SK-N-SH (cell line): Measurements from ENCODE around the gene OTOR. TPM values are rescaled to one million over a fixed set of nuclear protein-coding genes. Genes with fewer than 3 reads are reported as not detected.

Source experiments
- CTCF ChIA-PET: fragments of 300-600, 350-600 bp; formaldehyde crosslinking; extraction: SDS; loops from one replicate; lab custom pipeline; 2021; lab: Yijun Ruan, JAX
- POLR2A ChIA-PET: fragments of 350-600 bp; sonication (Branson Sonifier 250); formaldehyde crosslinking; extraction: SDS; loops from one replicate; lab custom pipeline; 2020; ENCODE audit warnings: antibody characterized with exemption, inconsistent platforms; lab: Yijun Ruan, JAX
- DNase-seq: peaks from one replicate; pipeline ENCODE4 v3.0.0; 2012
- H2AFZ ChIP-seq: fragments of 200-600 bp; sonication (generic); 2 replicates; pipeline ENCODE4 v1.8.1; 2016; ENCODE audit warnings: antibody characterized with exemption, mild to moderate bottlenecking, low read depth
- H3F3A ChIP-seq: fragments of 200-600 bp; sonication (generic); replicated peaks from 2 replicates; pipeline ENCODE3; 2016; ENCODE audit warnings: antibody characterized with exemption, mild to moderate bottlenecking; ENCODE audit not compliant: insufficient read depth
- H3K27ac ChIP-seq, 2 experiments: fragments of 200-500 bp in 1 of 2; fragments of 200-600 bp in 1 of 2; sonication (Bioruptor generic) in 1 of 2; sonication (generic), shearing (Covaris generic) in 1 of 2; 2 replicates each; pipeline versions ENCODE4 v1.5.1 to v1.6.1; 2014 to 2016; ENCODE audit warnings: low read depth in 2 of 2, inconsistent platforms in 1 of 2, low read length in 1 of 2, mild to moderate bottlenecking in 1 of 2, mixed read lengths in 1 of 2
- H3K27me3 ChIP-seq: fragments of 200-600 bp; sonication (generic), shearing (Covaris generic); 2 replicates; pipeline ENCODE4 v1.6.1; 2016; ENCODE audit warnings: mixed run types; ENCODE audit not compliant: insufficient read depth
- H3K36me3 ChIP-seq, 2 experiments: fragments of 200-500 bp in 1 of 2; fragments of 200-600 bp in 1 of 2; sonication (Bioruptor generic) in 1 of 2; sonication (generic) in 1 of 2; replicated peaks in 1 of 2; 2 replicates each; pipeline versions ENCODE3 to v1.5.1; 2014 to 2016; ENCODE audit warnings: low read length in 1 of 2, mild to moderate bottlenecking in 1 of 2; ENCODE audit not compliant: insufficient read depth in 2 of 2, control insufficient read depth in 1 of 2
- H3K4me1 ChIP-seq, 2 experiments: fragments of 200-500 bp in 1 of 2; fragments of 200-600 bp in 1 of 2; sonication (Bioruptor generic) in 1 of 2; sonication (generic), shearing (Covaris generic) in 1 of 2; 2 replicates each; pipeline versions ENCODE4 v1.5.1 to v1.6.1; 2014 to 2016; ENCODE audit warnings: low read depth in 1 of 2, low read length in 1 of 2, mixed run types in 1 of 2; ENCODE audit not compliant: insufficient read depth in 2 of 2, control insufficient read depth in 1 of 2
- H3K4me2 ChIP-seq: fragments of 200-600 bp; sonication (generic), shearing (Covaris generic); 2 replicates; pipeline ENCODE4 v1.6.1; 2017; ENCODE audit warnings: mixed run types
- H3K4me3 ChIP-seq, 2 experiments: fragments of 200-500 bp in 1 of 2; fragments of 200-600 bp in 1 of 2; sonication (Bioruptor generic) in 1 of 2; sonication (generic), shearing (Covaris generic) in 1 of 2; 2 replicates each; pipeline versions ENCODE4 v1.5.1 to v1.8.1; 2014 to 2016; ENCODE audit warnings: low read depth in 2 of 2, inconsistent platforms in 1 of 2, low read length in 1 of 2, mild to moderate bottlenecking in 1 of 2, mixed read lengths in 1 of 2, moderate library complexity in 1 of 2
- H3K79me2 ChIP-seq: fragments of 200-600 bp; sonication (generic); 2 replicates; pipeline ENCODE4 v1.8.1; 2017; ENCODE audit warnings: mild to moderate bottlenecking; ENCODE audit not compliant: insufficient read depth
- H3K9ac ChIP-seq: fragments of 200-600 bp; sonication (generic); 2 replicates; pipeline ENCODE4 v1.6.1; 2017; ENCODE audit warnings: mixed run types
- H3K9me2 ChIP-seq: fragments of 200-600 bp; sonication (generic); 2 replicates; pipeline ENCODE4 v1.6.1; 2017; ENCODE audit warnings: mixed run types
- H3K9me3 ChIP-seq: fragments of 200-600 bp; sonication (generic); 2 replicates; pipeline ENCODE4 v1.6.1; 2017; ENCODE audit warnings: mixed run types, mild to moderate bottlenecking, moderate library complexity
- H4K20me1 ChIP-seq: fragments of 200-600 bp; sonication (generic); 2 replicates; pipeline ENCODE4 v1.6.1; 2017; ENCODE audit warnings: mild to moderate bottlenecking, mixed run types; ENCODE audit not compliant: insufficient read depth
- CHD2 ChIP-seq: fragments of 150-350 bp; IDR thresholded peaks from 2 replicates; pipeline ENCODE4 v1.6.1; 2018; ENCODE audit warnings: low read length; ENCODE audit not compliant: partially characterized antibody
- ELF1 ChIP-seq: IDR thresholded peaks from 2 replicates; pipeline ENCODE4 v1.4.0; 2012
- EP300 ChIP-seq, 2 experiments: IDR thresholded peaks; 2 replicates each; pipeline versions ENCODE4 v1.4.0 to v1.6.1; 2012; ENCODE audit warnings: borderline replicate concordance in 1 of 2, low read depth in 1 of 2, low read length in 1 of 2
- FOSL2 ChIP-seq: IDR thresholded peaks from 2 replicates; pipeline ENCODE4 v1.4.0; 2012; ENCODE audit warnings: low read depth, mild to moderate bottlenecking, moderate library complexity, borderline replicate concordance
- FOXJ3 ChIP-seq: sonication (generic); formaldehyde crosslinking; IDR thresholded peaks from 2 replicates; pipeline ENCODE4 v1.5.1; 2020; ENCODE audit warnings: mild to moderate bottlenecking, missing genetic modification reagents
- GATA2 ChIP-seq: sonication (generic); formaldehyde crosslinking; IDR thresholded peaks from 2 replicates; pipeline ENCODE4 v1.5.0; 2020; ENCODE audit warnings: mild to moderate bottlenecking, missing genetic modification reagents
- MAX ChIP-seq: IDR thresholded peaks from 2 replicates; pipeline ENCODE4 v1.4.0; 2012; ENCODE audit warnings: low read depth
- MEF2A ChIP-seq: IDR thresholded peaks from 2 replicates; pipeline ENCODE4 v1.4.0; 2012; ENCODE audit warnings: low read depth, borderline replicate concordance
- MXI1 ChIP-seq: IDR thresholded peaks from 2 replicates; pipeline ENCODE4 v1.6.1; 2012; ENCODE audit warnings: mild to moderate bottlenecking, low read depth, low read length, improper control_type of control experiment
- PBX3 ChIP-seq: IDR thresholded peaks from 2 replicates; pipeline ENCODE4; 2012
- RCOR1 ChIP-seq: fragments of 150-350 bp; IDR thresholded peaks from 2 replicates; pipeline ENCODE4 v1.6.1; 2017; ENCODE audit warnings: antibody characterized with exemption, low read length
- SMC3 ChIP-seq: IDR thresholded peaks from 2 replicates; pipeline ENCODE4 v1.6.1; 2012; ENCODE audit warnings: low read depth, low read length, improper control_type of control experiment
- TAF1 ChIP-seq: IDR thresholded peaks from 2 replicates; pipeline ENCODE4 v1.6.1; 2012; ENCODE audit warnings: low read depth, mild to moderate bottlenecking, low read length, moderate library complexity, borderline replicate concordance
- TCF12 ChIP-seq: IDR thresholded peaks from 2 replicates; pipeline ENCODE4 v1.4.0; 2012
- WGBS: methylation state at CpG from one replicate; pipeline ENCODE4 v1.1.6; 2017; ENCODE audit warnings: low lambda C conversion rate; 5-methylcytosine and 5-hydroxymethylcytosine counted together
- polyA plus RNA-seq, 3 experiments: library from polyadenylated mRNA; depleted of rRNA; stranded (reverse); fragments of >200 nt; gene quantifications; 2 replicates each; pipeline ENCODE4 v1.2.3, GENCODE V29; 2012
- TF ChIP-seq, protein P1 (sequence below): IDR thresholded peaks from 2 replicates; pipeline ENCODE4 v1.4.0; 2012; ENCODE audit warnings: low read depth, borderline replicate concordance
- TF ChIP-seq, protein P2 (sequence below): IDR thresholded peaks from 2 replicates; pipeline ENCODE4 v1.4.0; 2012; ENCODE audit warnings: low read depth, borderline replicate concordance
- TF ChIP-seq, protein P3 (sequence below): IDR thresholded peaks from 2 replicates; pipeline ENCODE4 v1.6.1; 2012; ENCODE audit warnings: mild to moderate bottlenecking, low read depth, low read length, moderate library complexity

OTOR gene
- polyA plus RNA-seq, 1 of the 3 experiments (the other 2 are of a cell fraction), result not detected

DNA sequence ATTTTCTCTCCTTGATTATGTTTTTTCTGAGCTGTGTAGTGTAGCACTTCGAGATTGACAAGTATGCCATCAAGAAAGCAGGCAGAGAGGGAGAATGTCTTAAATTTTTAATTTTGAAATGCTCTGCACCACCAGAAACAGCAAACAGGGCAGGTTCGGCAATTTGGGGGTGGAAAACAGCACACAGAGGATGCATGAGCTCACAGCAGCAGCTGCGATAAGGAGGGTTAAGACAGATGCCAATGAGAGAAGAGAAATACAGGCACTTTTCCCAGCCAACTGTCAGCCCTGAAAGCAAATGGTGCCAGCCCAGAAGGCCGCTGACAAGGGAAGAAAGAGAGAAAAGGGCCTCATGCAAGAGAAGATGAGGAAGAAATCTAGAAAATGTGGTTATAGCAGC, 33.4 kb upstream of the OTOR start:
- no peaks in the 10 kb centered on the region for H3F3A ChIP-seq
- DNase-seq, result no peak
- 46% methylated on average over 4 of the region's 4 CpGs for WGBS
- TF ChIP-seq MEF2A (no peak), ELF1 (no peak), MXI1 (no peak), RCOR1 (no peak), MAX (no peak), SMC3 (no peak), FOSL2 (no peak), FOXJ3 (CRISPR knock-in tag) (no peak), TAF1 (no peak), EP300 (IDR thresholded peaks at IDR 0.05; ENCODE audit: borderline replicate concordance in 1 of 2, low read depth in 1 of 2, low read length in 1 of 2) (no peak), GATA2 (no peak), CHD2 (no peak), TCF12 (no peak), PBX3 (no peak)
- TF ChIP-seq, protein P1, sequence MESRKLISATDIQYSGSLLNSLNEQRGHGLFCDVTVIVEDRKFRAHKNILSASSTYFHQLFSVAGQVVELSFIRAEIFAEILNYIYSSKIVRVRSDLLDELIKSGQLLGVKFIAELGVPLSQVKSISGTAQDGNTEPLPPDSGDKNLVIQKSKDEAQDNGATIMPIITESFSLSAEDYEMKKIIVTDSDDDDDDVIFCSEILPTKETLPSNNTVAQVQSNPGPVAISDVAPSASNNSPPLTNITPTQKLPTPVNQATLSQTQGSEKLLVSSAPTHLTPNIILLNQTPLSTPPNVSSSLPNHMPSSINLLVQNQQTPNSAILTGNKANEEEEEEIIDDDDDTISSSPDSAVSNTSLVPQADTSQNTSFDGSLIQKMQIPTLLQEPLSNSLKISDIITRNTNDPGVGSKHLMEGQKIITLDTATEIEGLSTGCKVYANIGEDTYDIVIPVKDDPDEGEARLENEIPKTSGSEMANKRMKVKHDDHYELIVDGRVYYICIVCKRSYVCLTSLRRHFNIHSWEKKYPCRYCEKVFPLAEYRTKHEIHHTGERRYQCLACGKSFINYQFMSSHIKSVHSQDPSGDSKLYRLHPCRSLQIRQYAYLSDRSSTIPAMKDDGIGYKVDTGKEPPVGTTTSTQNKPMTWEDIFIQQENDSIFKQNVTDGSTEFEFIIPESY, result no peak
- TF ChIP-seq, protein P2, sequence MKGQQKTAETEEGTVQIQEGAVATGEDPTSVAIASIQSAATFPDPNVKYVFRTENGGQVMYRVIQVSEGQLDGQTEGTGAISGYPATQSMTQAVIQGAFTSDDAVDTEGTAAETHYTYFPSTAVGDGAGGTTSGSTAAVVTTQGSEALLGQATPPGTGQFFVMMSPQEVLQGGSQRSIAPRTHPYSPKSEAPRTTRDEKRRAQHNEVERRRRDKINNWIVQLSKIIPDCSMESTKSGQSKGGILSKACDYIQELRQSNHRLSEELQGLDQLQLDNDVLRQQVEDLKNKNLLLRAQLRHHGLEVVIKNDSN, result no peak
- TF ChIP-seq, protein P3, sequence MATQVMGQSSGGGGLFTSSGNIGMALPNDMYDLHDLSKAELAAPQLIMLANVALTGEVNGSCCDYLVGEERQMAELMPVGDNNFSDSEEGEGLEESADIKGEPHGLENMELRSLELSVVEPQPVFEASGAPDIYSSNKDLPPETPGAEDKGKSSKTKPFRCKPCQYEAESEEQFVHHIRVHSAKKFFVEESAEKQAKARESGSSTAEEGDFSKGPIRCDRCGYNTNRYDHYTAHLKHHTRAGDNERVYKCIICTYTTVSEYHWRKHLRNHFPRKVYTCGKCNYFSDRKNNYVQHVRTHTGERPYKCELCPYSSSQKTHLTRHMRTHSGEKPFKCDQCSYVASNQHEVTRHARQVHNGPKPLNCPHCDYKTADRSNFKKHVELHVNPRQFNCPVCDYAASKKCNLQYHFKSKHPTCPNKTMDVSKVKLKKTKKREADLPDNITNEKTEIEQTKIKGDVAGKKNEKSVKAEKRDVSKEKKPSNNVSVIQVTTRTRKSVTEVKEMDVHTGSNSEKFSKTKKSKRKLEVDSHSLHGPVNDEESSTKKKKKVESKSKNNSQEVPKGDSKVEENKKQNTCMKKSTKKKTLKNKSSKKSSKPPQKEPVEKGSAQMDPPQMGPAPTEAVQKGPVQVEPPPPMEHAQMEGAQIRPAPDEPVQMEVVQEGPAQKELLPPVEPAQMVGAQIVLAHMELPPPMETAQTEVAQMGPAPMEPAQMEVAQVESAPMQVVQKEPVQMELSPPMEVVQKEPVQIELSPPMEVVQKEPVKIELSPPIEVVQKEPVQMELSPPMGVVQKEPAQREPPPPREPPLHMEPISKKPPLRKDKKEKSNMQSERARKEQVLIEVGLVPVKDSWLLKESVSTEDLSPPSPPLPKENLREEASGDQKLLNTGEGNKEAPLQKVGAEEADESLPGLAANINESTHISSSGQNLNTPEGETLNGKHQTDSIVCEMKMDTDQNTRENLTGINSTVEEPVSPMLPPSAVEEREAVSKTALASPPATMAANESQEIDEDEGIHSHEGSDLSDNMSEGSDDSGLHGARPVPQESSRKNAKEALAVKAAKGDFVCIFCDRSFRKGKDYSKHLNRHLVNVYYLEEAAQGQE, result no peak
- no peaks in the 10 kb centered on the region for H3K4me1 ChIP-seq
- H3K27ac ChIP-seq, result no peak overlapping the region
- POLR2A ChIA-PET, result interaction anchor here (0.9 kb wide), 1 partner anchor 23 kb away, joined by 3 read pairs; no protein-coding TSS in a partner anchor
- no peaks in the 10 kb centered on the region for H3K9me3 ChIP-seq
- no peak overlapping the region for H2AFZ ChIP-seq
- H3K79me2 ChIP-seq, result no peaks in the 10 kb centered on the region
- H3K9ac ChIP-seq, result no peak overlapping the region
- CTCF ChIA-PET, result no interaction called here
- H4K20me1 ChIP-seq, result no peaks in the 10 kb centered on the region
- no peaks in the 10 kb centered on the region; the same call in 1 of the 2 replicates for H3K27me3 ChIP-seq
- no peak overlapping the region for H3K4me3 ChIP-seq
- no peak overlapping the region for H3K4me2 ChIP-seq
- no peaks in the 10 kb centered on the region for H3K9me2 ChIP-seq
- H3K36me3 ChIP-seq, result no peaks in the 10 kb centered on the region
